ENCODE measurements around the gene ISG15.
"Not testable (repeated sequence)": the region's sequence is repeated elsewhere in the genome, so short reads cannot be mapped to it uniquely, and the experiment has no call there.

ISG15 gene

DNA sequence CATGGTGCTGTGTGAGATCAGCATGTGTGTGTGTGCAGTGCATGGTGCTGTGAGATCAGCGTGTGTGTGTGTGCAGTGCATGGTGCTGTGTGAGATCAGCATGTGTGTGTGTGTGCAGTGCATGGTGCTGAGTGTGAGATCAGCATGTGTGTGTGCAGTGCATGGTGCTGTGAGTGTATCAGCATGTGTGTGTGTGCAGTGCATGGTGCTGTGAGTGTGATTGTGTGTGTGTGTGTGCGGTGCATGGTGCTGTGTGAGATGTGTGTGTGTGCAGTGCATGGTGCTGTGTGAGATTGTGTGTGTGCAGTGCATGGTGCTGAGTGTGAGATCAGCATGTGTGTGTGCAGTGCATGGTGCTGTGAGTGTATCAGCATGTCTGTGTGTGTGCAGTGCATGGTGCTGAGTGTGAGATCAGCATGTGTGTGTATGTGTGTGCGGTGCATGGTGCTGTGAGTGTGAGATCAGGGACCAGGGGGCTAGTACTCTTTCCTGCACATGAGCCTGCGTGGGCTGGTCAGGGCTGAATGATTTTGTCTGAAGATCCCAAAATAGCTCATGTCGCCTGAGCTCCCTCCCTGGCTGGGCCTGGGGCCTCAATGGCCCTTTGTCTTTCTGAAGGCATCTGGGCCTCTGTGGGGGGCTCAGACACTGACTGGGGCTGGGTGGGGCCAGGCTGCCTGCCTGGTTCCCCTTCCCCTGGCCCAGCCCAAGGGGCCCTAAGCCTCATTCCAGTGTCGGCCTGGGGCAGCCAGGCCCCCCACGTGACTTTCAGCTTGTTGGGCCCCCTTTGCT, 17.8 kb downstream of the ISG15 start:
- not testable (repeated sequence) for DNase-seq

DNA sequence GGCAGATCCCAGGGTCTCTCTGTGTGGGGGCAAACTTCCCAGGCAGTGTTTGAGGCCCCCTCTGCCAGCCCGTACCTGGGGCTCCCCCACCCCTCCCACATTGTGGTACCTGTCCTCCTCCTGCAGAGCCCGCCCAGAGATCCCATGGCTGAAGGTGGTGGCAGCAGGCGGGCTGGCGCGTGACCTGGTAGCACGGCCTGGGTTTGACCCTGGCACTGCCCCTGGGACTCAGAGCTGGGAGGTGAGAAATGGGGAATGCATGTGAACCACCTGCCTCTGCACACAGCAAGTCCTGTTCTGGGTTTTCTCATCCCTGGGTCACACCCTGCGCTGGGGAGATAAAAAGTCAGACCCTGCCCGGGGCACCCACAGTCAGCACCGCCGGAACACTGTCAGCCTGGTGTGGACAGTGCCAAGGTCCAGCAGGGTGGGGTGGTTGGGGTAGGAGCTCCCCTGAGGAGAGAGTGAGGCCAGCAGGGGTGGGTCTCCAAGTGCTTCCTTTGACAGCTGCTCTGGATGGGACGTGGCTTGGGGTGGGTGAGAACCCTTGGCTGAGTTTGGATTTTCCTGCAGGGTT, 18.4 kb downstream of the ISG15 start:
- no peak for DNase-seq

- DNase-seq: no peak
Observed at GRCh38 chr1:1032424-1032823, 19.1 kb downstream of the ISG15 start.

DNA sequence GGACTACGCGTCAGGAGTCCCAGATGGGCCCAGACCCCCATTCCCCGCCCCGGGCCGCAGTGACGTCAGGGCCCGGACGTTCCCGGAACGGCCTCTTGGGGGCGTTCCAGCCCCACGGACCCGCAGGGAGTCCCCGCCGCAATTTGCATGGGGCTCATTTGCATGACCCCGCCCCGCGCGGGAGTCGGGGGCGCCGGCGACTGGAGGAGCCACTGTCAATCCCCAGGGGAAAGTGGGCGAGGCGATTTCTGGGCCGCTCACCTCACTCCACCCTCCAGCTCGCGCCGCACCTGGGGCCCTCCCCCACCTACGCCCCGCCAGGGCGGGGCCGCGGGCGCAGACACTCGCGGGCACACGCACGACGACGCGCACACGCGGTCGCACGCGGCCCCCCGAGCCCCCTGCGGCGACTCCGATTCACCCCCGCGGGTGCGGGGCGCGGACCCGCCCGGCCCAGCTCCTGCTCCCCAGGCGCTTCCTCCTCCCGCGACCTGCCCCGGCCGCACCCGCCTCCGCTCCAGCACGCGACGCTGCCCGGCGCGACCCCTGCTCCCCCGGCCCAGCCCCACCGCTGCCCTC, 19.8 kb downstream of the ISG15 start:
- DNase-seq: peak; percentile 95

- no peak for DNase-seq
Observed at GRCh38 chr1:1033731-1034438, 20.6 kb downstream of the ISG15 start.

DNA sequence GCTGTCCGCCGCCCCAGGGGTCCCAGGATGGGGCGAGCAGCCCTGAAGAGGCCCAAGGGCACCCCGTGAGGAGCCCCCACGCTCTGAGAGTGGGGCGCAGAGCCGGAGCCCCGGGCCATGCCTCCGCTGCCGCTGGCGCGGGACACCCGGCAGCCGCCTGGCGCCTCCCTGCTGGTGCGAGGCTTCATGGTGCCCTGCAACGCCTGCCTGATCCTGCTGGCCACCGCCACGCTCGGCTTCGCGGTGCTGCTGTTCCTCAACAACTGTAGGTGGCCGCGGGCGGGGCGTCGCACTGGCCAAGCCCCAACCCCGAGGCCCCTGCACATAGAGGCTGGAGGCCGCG, 21.1 kb downstream of the ISG15 start:
- DNase-seq: no peak

DNA sequence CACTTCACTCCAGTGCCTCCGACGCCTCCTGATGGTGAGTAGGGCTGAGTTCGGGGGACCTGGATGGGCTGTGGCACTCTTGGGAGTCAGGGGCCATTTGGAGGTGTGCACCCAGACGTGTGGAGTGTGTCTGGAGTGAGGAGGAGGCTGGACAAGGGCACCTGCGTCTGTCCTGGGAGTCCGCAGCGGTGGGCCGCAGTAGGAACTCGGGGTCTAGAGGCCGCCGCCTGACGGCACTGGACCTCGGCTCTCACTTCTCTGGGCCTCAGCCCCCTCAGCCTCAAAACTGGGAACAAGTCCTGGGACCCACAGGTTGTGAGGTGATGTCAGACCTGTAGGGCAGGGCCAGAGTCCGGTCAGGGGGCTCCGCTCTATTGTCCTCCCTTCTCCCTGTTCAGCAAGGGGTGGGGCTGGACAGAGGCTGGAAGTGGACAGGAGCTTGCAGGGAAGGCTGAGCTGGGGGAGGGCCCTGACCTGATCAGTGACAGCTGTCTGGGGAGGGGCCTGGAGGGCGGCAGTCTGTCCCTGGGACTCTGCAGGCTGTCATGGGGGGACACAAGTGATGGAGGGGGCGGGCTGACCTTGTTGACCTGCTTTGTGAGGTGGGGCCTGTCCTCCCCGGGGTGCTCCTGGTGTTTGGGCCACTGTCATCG, 22.1 kb downstream of the ISG15 start:
- no peak for DNase-seq

DNA sequence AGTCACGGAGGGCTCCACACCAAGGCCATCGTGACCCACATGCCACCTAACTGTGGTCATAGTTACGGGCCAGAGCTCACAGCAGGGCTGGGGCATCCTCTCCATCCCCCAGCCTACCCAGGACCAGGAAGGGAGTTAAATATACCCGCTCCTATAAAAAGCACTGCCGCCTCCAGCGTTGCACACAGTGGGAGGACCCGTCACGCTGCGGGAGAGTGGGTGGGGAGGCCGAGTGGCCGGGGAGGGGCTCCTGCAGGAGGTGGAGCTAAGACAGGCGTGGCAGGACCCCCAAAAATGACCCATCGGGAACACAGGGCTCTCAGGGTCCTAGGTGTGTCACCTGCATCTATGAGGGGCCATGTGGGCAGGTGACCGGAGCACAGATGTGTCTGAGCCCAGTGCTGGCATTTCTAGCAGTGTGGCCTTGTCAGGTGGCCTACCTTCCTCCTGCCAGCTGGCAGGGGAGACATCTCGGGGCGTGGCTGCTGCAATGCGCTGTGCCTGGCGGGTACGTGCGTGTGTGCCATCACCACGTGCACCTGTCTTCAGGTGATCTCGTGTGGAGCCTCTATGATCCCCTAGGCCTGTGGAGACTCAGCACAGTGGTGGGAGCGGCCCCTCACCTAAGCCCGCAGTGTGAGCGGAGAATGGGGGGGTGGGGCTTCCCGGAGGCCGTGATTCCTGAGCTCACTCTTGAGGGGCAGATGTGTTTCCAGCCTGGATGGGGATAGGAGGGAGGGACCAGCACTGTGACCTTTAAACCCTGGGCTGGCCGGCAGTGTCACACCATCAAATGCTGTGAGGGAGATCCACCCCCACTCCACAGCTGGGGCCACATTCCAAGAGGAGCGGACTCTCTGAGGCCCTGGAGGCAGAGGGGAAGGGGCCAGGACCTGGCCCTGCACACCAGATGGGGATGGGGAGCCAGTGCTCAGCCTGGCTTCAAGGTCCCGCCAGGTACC, 24.4 kb downstream of the ISG15 start:
- DNase-seq: no peak

DNA sequence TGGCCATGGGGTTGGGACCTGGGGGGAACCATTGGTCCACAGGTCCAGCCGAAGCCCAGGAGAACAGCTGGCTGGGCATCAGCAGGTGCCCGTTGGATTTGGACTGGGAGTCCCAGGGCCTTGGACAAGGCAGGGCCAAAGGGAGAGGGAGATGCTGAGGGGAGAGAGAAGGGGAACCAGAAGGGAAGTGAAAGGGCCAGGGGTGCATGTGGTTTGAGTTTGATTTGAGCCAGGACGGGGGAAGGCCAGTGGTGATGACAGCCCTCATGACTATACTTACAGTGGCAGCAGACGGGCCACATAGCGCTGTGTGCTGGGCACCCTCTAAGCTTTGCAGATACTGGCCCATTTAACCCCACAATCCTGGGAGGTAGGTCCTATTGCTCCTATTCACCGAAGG, 25.4 kb downstream of the ISG15 start:
- no peak for DNase-seq

GRCh38 chr1:1039145-1039910, 26.0 kb downstream of the ISG15 start:
- no peak for DNase-seq

DNA sequence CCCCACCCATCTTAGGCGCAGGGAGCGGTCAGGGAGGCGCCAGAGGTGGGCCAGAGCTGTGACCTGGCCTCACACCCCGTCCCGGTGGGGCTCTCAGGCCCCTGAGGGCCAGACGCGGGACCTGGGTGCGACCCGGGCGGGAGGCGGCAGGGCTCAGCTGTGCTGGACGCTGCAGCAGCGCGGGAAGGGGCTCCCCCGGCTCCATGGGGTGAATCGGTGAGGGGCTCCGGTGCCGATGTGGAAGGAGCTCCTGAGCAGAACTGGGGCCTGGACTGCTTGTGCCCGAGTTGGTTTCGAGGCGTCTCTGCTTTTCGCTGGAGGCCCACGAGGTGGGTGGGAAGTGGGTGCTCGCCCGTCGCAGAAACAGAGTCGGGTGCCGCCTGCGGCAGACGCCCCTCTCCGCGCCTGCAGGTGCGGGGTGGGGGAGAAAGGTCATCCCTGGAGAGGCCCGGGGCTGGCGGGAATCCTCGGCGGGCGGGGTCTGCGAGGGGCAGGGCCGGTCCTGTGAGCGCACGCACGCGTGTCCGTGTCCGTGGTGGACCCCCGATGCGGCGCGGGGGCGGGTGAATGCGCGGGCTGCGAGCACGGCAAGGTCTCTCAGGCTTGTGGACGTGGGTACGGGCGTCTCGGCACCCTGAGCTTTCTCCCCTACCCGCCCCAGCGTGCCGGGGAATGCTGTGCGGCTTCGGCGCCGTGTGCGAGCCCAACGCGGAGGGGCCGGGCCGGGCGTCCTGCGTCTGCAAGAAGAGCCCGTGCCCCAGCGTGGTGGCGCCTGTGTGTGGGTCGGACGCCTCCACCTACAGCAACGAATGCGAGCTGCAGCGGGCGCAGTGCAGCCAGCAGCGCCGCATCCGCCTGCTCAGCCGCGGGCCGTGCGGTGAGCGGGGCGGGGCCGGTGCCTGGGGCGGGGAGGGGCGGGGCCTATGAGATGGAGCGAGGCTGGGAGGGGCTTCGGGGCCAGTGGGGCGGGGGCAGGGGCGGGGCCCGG, 27.0 kb downstream of the ISG15 start:
- peak; percentile 88 for DNase-seq

- no peak for DNase-seq
Observed at GRCh38 chr1:1041092-1041523, 27.8 kb downstream of the ISG15 start.

DNA sequence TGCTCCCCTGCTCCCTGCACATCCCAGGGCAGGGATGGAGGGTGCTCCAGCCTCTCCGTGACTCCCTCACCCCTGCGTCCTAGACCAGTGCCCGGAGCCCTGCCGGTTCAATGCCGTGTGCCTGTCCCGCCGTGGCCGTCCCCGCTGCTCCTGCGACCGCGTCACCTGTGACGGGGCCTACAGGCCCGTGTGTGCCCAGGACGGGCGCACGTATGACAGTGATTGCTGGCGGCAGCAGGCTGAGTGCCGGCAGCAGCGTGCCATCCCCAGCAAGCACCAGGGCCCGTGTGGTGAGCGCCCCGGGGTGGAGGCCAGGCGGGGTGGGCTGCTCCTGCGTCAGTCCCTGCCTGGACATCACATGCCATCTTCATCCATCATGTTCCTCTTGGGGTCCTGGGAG, 28.6 kb downstream of the ISG15 start:
- no peak for DNase-seq

- no peak for DNase-seq
Observed at GRCh38 chr1:1042835-1043234, 29.5 kb downstream of the ISG15 start.

- no peak for DNase-seq
Observed at GRCh38 chr1:1043411-1043810, 30.1 kb downstream of the ISG15 start.

DNA sequence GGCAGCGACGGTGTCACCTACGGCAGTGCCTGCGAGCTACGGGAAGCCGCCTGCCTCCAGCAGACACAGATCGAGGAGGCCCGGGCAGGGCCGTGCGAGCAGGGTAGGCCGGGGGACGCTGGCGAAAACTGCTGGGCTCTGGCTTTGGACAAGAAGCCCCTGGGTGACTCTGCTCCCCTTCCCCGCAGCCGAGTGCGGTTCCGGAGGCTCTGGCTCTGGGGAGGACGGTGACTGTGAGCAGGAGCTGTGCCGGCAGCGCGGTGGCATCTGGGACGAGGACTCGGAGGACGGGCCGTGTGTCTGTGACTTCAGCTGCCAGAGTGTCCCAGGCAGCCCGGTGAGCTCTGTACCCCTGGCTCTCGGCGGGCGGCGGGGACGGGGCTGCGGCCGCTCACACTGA, 30.6 kb downstream of the ISG15 start:
- DNase-seq: no peak

- no peak for DNase-seq
Observed at GRCh38 chr1:1044455-1045078, 31.3 kb downstream of the ISG15 start.

DNA sequence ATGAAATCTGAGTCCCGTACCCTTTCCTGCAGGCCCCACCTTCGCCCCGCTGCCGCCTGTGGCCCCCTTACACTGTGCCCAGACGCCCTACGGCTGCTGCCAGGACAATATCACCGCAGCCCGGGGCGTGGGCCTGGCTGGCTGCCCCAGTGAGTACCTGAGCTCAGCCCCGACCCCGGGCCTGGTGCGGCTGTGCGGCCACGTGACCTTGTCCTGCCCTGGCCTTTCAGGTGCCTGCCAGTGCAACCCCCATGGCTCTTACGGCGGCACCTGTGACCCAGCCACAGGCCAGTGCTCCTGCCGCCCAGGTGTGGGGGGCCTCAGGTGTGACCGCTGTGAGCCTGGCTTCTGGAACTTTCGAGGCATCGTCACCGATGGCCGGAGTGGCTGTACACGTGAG, 31.8 kb downstream of the ISG15 start:
- no peak for DNase-seq

- no peak for DNase-seq
Observed at GRCh38 chr1:1046243-1046642, 32.9 kb downstream of the ISG15 start.

DNA sequence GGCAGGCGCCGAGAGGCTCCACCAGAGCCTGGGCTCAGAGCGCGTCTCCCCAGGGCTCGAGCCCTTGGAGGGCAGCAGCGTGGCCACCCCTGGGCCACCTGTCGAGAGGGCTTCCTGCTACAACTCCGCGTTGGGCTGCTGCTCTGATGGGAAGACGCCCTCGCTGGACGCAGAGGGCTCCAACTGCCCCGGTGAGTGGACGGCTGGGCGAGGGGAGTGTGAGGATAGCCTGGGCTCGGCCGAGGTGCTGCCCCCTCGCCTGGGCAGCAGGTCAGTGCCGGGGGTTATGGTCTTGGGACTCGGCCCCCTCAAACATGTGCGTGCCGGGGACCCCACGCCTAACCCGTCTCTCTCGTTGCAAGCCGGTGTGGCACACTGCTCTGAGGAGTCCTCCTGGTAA, 33.5 kb downstream of the ISG15 start:
- no peak for DNase-seq

Data from activated CD8-positive, alpha-beta memory T cell treated with anti-CD3 and anti-CD28 coated beads, Interleukin-2, amount 50 U/mL, for 48 hours (primary cell).